ENCODE results near the gene DCAF12.

DCAF12 gene

GRCh38 chr9:34158362-34158869 lies 31.9 kb upstream of the DCAF12 start:
- DNase-seq (ENCODE audit: low read depth), result no peak
- no peak for TF ChIP-seq CTCF (IDR thresholded peaks at IDR 0.05; ENCODE audit: low read depth, low read length, missing control alignments)
- H3K4me3 ChIP-seq (ENCODE audit: low read depth, low read length), result no peak overlapping the region

- H3K4me3 ChIP-seq (ENCODE audit: low read depth, low read length), result no peak overlapping the region
- TF ChIP-seq CTCF (IDR thresholded peaks at IDR 0.05; ENCODE audit: low read depth, low read length, missing control alignments), result no peak
- no peak for DNase-seq (ENCODE audit: low read depth)
These were observed 31.4 kb upstream of the DCAF12 start for GRCh38 chr9:34157898-34158297.

- H3K4me3 ChIP-seq (ENCODE audit: low read depth, low read length), result no peak overlapping the region
- no peak for TF ChIP-seq CTCF (IDR thresholded peaks at IDR 0.05; ENCODE audit: low read depth, low read length, missing control alignments)
- no peak for DNase-seq (ENCODE audit: low read depth)
These were observed 30.8 kb upstream of the DCAF12 start for GRCh38 chr9:34157318-34157717.

GRCh38 chr9:34154057-34154456 lies 27.6 kb upstream of the DCAF12 start:
- H3K4me3 ChIP-seq (ENCODE audit: low read depth, low read length), result no peak overlapping the region
- DNase-seq (ENCODE audit: low read depth), result no peak
- TF ChIP-seq CTCF (IDR thresholded peaks at IDR 0.05; ENCODE audit: low read depth, low read length, missing control alignments), result no peak

GRCh38 chr9:34151398-34151797 lies 24.9 kb upstream of the DCAF12 start:
- no peak for DNase-seq (ENCODE audit: low read depth)
- TF ChIP-seq CTCF (IDR thresholded peaks at IDR 0.05; ENCODE audit: low read depth, low read length, missing control alignments), result no peak

GRCh38 chr9:34145165-34145564 lies 18.7 kb upstream of the DCAF12 start:
- no peak for TF ChIP-seq CTCF (IDR thresholded peaks at IDR 0.05; ENCODE audit: low read depth, low read length, missing control alignments)
- no peak for DNase-seq (ENCODE audit: low read depth)
- H3K4me3 ChIP-seq (ENCODE audit: low read depth, low read length), result no peak overlapping the region

More at GRCh38 chr9:34151398-34151797, 24.9 kb upstream of the DCAF12 start:
- no peak overlapping the region for H3K4me3 ChIP-seq (ENCODE audit: low read depth, low read length)

GRCh38 chr9:34143116-34143515 lies 16.6 kb upstream of the DCAF12 start:
- no peak for TF ChIP-seq CTCF (IDR thresholded peaks at IDR 0.05; ENCODE audit: low read depth, low read length, missing control alignments)
- DNase-seq (ENCODE audit: low read depth), result no peak
- H3K4me3 ChIP-seq (ENCODE audit: low read depth, low read length), result no peak overlapping the region

Measured in GM12864 (cell line).